GM18526 (cell line): ENCODE results near the gene ZNF496.

Source experiments
- POLR2A ChIP-seq: IDR thresholded peaks from 3 replicates; pipeline ENCODE4 v1.6.1; 2011; ENCODE audit not compliant: insufficient read length; ENCODE audit errors: extremely low read depth

Gene ZNF496

GRCh38 chr1:247360116-247360898 is 28.6 kb upstream of the ZNF496 start:
- no peak for TF ChIP-seq POLR2A

DNA sequence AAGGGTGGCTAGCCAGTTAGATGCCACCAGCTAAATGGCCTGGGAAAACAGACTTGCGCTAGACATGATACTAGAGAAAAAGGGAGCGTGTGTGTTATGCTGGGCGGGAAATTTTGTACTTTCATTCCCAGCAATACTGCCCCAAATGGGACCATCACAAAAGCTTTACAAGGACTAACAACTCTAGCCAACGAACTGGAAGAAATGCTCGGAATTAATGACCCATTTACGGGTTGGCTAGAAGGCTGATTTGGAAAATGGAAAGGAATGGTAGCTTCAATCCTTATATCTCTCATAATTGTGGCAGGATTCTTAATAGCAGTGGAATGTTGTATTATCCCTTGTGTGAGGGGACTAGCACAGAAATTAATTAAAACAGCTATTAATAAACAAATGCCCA is 27.9 kb upstream of the ZNF496 start:
- no peak for TF ChIP-seq POLR2A

- no peak for TF ChIP-seq POLR2A
These were observed 27.3 kb upstream of the ZNF496 start for GRCh38 chr1:247358920-247359319.

GRCh38 chr1:247357781-247358211 is 26.1 kb upstream of the ZNF496 start:
- no peak for TF ChIP-seq POLR2A

- no peak for TF ChIP-seq POLR2A
These were observed 25.5 kb upstream of the ZNF496 start for GRCh38 chr1:247357052-247357780.

GRCh38 chr1:247352175-247352574 is 20.5 kb upstream of the ZNF496 start:
- no peak for TF ChIP-seq POLR2A

GRCh38 chr1:247350587-247350986 is 18.9 kb upstream of the ZNF496 start:
- no peak for TF ChIP-seq POLR2A

DNA sequence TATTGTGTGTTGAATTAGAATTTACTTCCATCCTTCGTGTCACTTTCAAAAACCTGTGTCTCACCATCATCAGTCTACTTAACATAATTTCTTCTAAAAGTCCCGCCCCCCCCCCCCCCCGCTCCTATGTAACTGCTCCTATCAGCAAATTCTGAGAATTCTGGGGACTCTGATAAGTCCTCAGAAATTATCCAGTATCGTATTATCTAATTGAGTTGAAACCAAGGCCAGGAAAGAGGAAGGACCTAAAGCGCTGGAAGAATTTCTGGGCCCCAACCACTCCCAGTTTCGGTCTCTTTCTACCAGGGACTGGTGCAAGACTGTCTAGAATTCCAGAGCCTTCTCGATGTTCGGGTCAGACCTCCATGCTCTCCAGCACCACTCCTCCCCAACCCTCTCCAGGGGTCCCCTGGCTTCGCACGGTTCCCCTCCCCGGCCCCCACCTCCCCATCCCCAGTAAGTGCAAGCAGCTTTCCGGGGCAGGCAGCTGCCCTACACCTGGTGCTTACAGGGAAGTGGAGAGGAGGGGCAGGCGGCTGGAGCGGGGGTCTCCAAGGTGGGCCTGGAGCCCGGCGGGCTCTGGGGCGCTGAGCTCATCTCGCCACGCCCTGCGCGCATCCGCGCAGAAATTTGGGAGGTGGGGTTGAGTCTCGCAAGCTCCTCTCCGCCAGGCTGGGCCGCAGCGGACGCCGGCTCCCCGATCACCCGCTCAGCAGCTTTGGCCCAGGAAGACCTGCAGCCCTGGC is 16.0 kb upstream of the ZNF496 start:
- no peak for TF ChIP-seq POLR2A

GRCh38 chr1:247345881-247346280 is 14.2 kb upstream of the ZNF496 start:
- no peak for TF ChIP-seq POLR2A

DNA sequence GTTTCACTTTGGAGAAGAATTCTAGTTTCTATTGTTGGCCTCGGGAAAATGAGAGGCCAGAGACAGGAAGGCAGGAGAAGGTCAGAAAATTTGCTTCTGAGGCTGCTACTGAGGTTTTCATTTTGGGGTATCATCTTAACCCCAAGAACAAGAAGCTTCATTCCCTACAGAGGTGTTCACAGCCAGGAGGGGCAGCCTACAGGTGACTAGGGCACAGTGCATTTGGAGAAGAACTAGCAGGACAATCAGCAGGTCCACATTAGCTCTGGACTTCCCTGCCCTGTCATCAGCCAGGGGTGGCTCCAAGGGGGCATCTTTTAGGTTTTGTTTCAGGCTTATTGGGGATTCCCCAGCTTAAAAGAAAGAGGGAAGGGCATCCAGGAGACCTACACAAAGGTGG is 12.1 kb upstream of the ZNF496 start:
- TF ChIP-seq POLR2A, result no peak

DNA sequence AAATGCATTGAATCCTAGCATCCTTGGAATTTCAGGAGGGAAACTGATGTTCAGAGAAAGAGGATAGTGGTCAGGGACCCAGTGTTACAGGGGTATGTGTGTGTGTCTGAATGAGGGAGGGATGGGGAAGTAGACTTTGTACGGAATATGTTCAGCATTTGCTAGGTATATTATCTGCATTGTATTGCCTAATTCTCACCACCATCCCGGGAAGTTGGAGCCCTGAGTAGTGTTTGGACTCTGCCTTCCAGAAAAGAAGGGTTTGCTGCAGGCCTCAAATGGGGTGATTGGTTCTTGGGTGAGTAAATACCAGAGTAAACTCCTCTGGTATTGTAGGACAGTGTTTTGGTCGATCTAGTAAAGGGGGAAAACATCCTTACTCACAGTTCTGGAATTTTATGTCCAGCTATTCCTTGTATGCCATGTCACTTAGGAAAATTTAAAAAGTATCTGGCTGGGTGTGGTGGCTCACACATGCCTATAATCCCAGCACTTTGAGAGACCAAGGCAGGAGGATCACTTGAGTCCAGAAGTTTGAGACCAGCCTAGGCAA is 7.1 kb upstream of the ZNF496 start:
- TF ChIP-seq POLR2A, result no peak

DNA sequence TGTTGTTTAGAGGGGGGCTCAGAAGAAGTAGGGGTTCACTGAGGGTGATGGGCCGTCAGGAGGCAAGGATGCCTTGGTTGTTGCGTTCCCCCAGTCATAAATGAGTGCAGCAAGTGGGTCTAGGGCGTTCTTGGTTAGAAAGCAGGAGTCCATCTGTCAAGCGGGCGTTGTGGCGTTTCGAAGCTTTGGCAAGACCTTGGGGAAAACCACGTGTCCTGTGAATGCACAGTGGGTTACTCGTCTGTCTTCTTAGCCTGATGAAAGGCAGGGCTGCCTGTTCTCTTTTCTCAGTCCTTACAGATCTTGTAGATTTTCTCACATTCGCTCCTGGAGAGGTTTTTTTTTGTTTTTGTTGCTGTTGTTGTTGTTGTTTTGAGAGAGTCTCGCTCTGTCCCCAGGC is 6.3 kb upstream of the ZNF496 start:
- no peak for TF ChIP-seq POLR2A

DNA sequence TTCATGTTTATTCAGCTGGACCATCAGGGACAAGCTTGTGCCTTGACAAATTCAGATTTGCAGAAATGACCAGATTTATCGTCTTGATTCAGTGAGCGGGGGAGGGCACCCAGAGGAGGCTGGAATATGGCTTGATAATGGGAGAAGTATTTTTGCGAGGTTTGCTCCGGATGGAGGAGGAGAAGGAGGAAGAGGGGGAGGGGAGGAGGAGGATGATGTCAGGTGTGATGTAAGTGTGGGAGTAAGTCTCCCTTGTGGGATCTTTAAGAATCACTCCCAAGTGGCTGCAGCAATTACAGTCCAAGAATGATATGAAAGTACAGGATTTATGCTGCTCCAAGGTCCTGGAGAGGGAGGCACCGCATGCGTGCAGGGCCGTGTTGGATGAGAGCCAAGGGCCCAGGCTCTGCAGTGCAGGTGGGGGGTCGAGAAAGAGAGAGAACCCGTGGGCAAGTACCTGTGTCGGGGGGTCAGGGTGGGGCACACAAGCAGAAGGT is 5.6 kb upstream of the ZNF496 start:
- TF ChIP-seq POLR2A, result no peak

DNA sequence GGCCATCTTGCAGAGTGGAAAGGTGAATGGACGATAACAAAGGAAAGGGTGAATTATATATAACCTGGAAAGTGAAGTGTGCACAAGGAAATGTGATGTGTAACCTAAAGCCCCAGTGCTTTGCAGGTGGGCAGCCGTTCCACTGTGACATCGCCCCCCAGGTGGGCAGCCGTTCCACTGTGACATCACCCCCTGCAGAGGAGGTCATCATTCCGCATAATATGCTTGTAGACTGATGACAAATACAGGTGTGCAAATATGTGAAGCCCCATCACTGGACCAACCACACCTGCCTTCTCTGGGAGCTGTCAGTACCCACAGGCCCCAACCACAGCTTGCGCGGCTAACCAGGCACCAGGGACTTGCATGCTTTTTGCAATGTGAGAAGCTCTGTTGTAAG is 4.7 kb upstream of the ZNF496 start:
- TF ChIP-seq POLR2A, result no peak

GRCh38 chr1:247335882-247336281 is 4.2 kb upstream of the ZNF496 start:
- no peak for TF ChIP-seq POLR2A

- no peak for TF ChIP-seq POLR2A
These were observed 2.9 kb upstream of the ZNF496 start for GRCh38 chr1:247334378-247335133.
